Raji (cell line): ENCODE data around the gene ADAD2.

ENCODE experiments used
- POLR2A ChIP-seq: IDR thresholded peaks from 2 replicates; pipeline ENCODE4 v1.6.1; 2011; ENCODE audit warnings: low read depth, low read length, control low read depth; ENCODE audit not compliant: insufficient read depth

The ADAD2 gene

GRCh38 chr16:84199861-84200260, 8.9 kb downstream of the ADAD2 start:
- TF ChIP-seq POLR2A = no peak

- no peak for TF ChIP-seq POLR2A
Measured at GRCh38 chr16:84205976-84206691, 15.2 kb downstream of the ADAD2 start.

GRCh38 chr16:84207251-84207650, 16.3 kb downstream of the ADAD2 start:
- TF ChIP-seq POLR2A = no peak

- TF ChIP-seq POLR2A = no peak
Measured at GRCh38 chr16:84207879-84208278, 16.9 kb downstream of the ADAD2 start.

GRCh38 chr16:84209989-84210388, 19.0 kb downstream of the ADAD2 start:
- no peak for TF ChIP-seq POLR2A

GRCh38 chr16:84212154-84212553, 21.2 kb downstream of the ADAD2 start:
- no peak for TF ChIP-seq POLR2A

- TF ChIP-seq POLR2A = no peak
Measured at GRCh38 chr16:84212631-84213030, 21.7 kb downstream of the ADAD2 start.

GRCh38 chr16:84214451-84215066, 23.6 kb downstream of the ADAD2 start:
- no peak for TF ChIP-seq POLR2A

GRCh38 chr16:84215531-84215930, 24.6 kb downstream of the ADAD2 start:
- TF ChIP-seq POLR2A = no peak

GRCh38 chr16:84218176-84218823, 27.3 kb downstream of the ADAD2 start:
- TF ChIP-seq POLR2A = no peak

GRCh38 chr16:84218956-84219355, 28.0 kb downstream of the ADAD2 start:
- no peak for TF ChIP-seq POLR2A

- no peak for TF ChIP-seq POLR2A
Measured at GRCh38 chr16:84220851-84221250, 29.9 kb downstream of the ADAD2 start.

- no peak for TF ChIP-seq POLR2A
Measured at GRCh38 chr16:84223456-84223855, 32.5 kb downstream of the ADAD2 start.

- no peak for TF ChIP-seq POLR2A
Measured at GRCh38 chr16:84224554-84224953, 33.6 kb downstream of the ADAD2 start.

GRCh38 chr16:84225126-84225525, 34.2 kb downstream of the ADAD2 start:
- no peak for TF ChIP-seq POLR2A

GRCh38 chr16:84225571-84225970, 34.6 kb downstream of the ADAD2 start:
- no peak for TF ChIP-seq POLR2A

- TF ChIP-seq POLR2A = no peak
Measured at GRCh38 chr16:84226026-84226425, 35.1 kb downstream of the ADAD2 start.

GRCh38 chr16:84227548-84227947, 36.6 kb downstream of the ADAD2 start:
- no peak for TF ChIP-seq POLR2A
